G401.6 (cell line): Measurements from ENCODE around the gene GOLGA6C.
"Not testable (repeated sequence)": the region's sequence is repeated elsewhere in the genome, so short reads cannot be mapped to it uniquely, and the experiment has no call there.

Experiments
- FAIRE-seq: peaks from 2 replicates; lab custom pipeline; 2012; peaks lifted over from hg19 to GRCh38; lab: Jason Lieb, UNC

GOLGA6C gene

DNA sequence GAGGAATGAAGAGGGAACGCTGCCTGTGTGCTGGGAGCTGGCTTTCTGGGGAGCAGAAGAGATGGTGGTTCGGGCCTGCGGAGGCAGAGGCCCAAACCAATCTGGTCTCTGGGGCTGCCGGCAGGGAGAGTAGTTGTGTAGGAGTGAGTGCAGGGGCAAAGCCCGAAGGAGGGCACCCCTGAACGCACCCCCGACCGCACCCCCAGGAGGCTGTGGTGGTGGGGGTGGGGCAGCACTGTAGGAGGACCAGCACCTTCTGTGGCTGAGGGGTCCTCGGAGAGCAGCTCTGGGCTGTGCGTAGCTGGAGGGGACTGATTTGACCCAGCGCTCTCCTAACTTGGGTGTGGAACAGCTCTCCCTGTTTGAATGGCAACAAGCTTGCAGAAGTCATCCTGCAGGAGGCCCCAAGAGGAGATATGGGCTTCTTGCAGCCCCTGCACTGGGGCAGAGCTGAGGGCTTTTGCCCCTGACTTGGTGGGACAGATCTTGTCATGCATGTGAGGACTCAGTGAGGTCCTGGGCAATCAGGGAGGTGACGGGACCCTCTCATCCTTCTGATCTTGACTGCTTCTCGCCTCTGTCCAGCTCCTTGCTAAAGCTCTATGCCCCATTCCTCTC lies 30.4 kb upstream of the GOLGA6C start:
- FAIRE-seq, result no peak

DNA sequence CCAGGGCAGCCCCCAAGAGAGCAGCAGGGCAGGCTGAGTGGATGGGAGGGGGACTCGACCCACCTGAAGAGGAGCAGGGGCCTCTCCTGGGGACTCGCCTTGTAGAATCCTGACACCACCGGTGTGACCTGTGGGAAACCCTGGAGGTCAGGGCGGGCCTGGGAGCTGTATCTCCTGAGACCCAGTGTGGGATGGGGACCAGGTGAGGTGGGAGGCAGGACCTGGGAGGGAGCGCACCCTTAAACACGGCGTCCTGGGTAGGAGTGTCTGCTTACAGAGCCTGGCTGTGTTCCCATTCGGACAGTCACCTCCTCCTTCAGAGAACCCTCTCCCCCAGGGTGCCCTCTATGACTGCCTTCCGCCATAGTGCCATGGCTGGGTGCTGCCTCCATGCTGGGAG lies 29.3 kb upstream of the GOLGA6C start:
- FAIRE-seq, result no peak

DNA sequence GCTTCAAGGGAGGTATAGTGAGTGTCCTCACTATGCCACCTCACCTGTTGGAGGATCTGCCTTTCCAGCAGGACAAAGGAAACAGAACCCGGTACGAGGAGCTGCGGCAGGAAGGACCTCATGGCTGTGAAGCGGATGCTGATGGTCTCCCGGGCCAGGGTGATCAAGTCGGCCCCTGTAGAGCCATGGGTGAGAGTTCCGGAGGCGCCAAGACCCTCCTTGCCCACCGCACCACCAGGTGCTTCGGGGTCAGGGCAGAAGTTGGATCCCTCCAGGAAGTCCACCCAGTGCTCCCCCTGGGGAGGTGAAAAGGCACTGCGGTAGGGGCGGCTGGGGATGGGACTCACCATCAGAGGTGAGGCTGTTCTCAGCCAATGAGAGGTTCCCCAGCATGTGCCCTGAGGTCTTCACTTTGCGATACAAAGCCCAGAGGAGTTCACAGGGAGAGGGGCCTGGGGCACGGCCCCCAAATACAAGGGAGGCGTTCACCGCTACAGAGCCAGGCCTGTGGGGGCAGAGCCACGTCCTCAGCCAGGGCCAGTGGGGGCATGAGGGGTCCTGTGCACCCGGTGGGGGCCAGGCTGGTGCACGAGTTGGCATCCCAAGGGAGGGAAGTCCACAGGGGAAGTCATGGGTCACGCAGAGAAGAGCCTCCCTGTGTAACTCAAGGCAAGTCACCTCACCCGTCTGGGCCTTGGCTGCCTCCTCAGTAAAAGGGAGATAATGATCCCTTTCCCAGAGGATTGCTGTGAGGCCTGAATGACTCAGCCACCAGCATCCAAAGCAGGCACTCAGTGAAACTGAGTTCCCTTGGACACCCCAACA lies 28.7 kb upstream of the GOLGA6C start:
- no peak for FAIRE-seq

DNA sequence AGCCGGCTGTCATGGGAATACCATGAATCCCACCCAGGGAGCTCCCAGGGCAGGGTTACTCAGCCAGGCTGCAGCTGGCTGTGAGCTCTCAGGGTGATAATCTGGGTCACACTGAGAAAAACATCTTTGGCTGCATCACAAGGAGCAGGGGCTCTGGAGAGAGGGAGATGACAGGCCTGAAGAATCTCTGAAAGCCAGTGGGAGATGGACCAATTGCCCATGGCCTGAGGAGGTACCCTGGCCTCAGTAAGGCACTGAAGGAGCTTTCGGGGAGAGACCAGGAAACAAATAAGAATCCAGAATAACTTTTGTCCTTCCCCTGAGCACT lies 28.2 kb upstream of the GOLGA6C start:
- no peak for FAIRE-seq

DNA sequence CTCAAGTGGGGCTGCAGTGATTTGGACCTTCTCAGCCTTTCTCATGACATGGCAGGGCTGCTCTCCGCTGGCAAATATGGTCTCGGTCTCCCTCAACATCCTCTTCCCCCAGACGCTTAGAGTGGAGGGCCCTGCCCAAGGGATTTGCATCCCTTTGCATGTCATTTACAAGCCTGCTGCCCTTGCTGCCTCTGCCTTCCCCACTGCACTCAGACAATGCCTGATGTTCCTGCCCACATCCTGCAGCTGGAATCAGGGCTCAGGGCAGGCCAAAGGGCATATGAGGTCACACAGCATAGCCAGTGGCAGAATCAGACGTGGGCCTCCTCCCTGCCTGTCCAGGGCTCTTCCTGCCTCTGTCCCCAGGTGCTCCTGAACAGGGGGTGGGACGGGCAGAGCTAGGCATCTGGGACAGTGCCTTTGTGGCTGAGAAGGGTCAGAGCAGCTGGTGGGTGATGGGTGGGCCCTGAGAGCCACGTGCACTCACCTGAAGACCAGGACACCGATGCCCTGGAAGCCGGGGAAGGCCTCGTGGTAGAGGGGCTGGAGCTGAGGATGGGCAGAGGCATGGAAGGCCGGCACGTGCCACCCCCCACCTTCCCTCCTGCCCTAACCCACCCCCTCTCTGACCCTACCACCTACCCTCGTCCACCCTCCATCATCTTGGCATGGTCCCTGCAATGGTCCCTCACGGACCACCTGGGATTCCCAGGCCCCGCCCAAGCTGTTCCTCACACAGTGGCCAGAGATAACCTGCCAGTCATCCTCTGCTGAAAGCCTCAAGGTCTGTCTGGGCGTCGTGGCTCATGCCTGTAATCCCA lies 27.4 kb upstream of the GOLGA6C start:
- no peak for FAIRE-seq

DNA sequence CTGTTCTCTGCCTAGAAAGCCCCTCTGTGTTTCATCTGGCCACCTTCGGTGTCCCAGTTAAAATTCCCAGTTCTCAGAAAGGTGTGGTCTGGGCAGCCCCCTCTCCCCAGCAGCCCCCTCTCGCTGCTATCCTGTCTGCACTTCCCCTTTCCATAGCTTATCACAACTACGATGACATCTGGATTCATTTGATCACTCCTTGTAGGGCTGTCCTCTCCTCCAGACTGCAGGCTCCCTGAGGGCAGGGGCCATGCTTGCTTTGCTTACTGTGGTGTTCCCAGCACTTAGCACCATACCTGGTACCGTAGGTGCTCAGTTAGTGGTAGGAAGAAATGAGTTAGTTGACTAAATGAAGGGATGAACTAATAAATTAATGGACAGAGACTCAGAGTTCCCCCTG lies 26.3 kb upstream of the GOLGA6C start:
- FAIRE-seq, result no peak

DNA sequence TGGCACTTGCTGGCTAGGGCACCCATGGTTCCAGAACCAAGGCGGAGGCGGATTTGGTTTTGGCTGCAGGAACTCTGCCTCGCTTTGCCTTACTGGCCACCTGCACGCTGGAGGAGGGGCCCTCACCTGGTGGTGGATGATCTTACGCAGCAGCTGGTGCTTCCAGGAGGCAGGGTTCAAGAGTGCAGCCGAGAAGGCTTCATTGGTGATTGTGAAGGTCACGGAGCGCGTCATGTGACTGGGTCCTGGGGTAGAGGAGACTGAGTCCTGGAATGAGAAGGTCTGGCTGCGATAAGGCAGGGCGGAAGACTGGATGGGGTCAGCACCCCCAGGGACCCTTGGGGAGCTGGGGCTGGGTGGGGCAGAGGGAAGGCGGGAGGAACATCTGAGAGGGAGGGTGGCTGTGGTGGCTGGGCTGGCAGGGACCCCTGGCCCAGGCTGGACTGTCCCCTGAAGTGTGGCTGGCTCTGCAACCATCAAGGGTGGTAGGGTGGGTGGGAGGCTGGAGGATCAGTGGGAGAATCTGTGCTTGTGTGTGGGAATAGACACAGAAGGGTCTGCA lies 25.8 kb upstream of the GOLGA6C start:
- FAIRE-seq, result no peak

DNA sequence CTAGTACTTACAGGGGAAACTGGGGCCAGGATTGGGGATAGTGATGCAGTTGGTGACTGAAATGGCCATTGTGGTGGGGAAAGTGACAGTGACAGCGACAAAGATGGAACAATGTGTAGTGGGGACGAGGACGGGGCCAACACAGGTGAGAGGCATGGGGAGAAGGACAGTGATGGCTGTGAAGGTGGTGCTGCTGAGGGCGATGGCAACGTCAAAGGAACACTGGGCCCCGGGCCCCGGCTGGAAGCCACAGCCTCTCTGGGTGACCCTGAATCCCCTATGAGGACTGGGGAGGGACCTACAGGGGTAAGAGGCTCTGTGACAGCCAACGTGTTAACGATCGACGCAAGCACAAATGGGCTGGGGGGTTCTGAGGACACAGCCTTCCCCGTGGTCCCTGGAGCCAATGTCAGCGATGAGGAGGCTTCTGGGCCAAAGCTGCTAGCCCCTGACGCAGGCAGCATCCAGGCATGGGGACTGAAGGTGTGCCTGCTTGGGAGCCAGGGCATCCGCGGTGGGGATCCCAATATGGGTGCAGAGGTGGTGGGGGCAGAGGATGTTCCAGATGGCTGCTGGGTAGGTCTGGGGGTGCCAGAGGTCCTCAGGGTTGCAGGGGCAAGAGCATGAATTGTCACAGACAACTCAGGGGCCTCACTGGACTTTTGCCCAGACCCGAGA lies 25.2 kb upstream of the GOLGA6C start:
- FAIRE-seq, result no peak

DNA sequence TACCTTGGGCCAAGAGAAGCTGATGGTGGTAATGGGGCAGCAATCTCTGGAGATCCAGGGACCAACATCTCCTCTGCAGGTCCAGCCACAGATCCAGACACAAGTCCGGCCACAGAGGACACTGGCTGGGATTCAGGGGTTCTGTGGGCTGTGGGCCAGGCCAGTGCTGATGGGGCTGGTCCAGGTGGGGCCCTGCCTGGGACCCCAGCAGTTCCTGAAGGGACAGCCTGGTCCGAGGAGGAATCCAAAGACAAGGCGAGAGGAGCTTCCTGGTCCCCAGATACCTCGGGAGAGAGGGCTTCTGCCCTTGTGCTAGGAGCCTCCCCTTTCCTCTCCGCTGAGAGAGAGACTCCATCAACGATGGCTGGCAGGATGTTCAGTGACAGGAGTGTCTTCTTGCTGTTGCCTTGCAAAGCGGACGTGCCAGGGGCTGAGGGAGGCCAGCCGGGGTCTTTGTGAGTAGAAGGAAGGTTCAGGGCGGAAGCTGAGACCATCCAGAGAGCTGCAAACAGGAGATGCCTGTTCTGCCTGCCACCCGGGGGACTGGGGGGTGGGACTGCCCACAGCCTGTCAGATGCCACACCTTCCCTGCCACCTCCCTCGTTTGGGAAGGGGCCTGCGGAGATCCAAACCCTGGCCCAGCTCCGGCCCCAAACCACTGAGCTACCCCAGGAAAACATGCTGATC lies 24.5 kb upstream of the GOLGA6C start:
- no peak for FAIRE-seq

DNA sequence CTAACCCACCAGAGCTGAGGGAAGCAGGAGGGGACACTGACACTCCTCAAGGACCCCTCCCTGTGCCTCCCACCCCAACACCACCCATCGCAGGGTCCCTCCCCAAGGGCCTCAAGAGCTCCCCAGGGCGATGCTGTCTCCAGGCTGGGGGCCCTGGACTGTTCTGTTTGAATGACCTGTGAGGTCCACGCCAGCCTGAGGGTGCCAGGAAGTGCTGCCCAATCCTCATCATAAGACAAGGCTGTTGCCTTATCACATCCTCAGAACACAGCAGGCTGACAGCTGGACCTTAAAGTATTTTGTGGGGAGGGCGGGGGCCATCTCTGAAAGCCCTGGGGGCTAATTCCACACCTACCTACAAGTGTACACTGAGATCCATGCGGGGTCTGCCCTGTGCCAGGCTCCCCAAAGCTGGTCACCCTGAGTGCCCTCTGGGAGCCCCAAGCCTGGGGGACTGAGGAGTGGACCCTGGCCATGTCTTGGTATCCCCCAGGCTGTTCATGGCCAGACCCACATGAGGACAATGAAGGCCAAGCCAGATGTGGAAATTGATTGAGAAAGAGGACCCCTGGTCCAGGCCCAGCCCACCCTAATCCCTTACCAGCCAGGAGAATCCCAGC lies 23.8 kb upstream of the GOLGA6C start:
- no peak for FAIRE-seq

DNA sequence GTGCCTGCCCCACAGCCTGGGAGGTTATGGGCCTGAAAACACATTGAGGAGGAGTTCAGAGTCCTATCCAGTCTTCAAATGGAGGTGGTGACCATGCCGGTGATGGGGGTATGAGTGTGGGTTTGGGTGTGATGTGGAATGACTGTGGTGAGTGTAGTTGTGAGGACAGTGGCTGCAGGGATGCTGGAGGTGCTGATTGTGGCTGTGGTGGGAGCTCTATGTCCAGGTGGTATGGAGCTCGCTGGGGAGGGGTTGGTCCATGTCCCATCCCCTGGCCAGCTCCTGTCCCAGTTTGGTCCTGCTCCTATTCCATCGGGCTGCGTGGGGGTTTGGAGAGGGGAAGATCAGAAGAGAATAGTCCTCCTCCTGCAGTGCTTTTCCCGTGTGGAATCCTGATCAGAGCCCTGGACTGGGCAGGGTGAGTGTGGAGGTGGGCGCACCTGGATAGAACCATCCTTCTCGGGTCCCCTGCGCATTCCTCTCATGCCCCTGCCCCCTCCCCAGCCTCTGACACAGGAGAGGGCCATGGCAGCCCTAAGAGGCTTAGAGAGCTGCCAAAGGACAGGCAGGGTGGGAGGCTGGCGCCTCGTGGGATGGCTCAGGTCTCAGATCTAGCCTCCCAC lies 23.0 kb upstream of the GOLGA6C start:
- no peak for FAIRE-seq

DNA sequence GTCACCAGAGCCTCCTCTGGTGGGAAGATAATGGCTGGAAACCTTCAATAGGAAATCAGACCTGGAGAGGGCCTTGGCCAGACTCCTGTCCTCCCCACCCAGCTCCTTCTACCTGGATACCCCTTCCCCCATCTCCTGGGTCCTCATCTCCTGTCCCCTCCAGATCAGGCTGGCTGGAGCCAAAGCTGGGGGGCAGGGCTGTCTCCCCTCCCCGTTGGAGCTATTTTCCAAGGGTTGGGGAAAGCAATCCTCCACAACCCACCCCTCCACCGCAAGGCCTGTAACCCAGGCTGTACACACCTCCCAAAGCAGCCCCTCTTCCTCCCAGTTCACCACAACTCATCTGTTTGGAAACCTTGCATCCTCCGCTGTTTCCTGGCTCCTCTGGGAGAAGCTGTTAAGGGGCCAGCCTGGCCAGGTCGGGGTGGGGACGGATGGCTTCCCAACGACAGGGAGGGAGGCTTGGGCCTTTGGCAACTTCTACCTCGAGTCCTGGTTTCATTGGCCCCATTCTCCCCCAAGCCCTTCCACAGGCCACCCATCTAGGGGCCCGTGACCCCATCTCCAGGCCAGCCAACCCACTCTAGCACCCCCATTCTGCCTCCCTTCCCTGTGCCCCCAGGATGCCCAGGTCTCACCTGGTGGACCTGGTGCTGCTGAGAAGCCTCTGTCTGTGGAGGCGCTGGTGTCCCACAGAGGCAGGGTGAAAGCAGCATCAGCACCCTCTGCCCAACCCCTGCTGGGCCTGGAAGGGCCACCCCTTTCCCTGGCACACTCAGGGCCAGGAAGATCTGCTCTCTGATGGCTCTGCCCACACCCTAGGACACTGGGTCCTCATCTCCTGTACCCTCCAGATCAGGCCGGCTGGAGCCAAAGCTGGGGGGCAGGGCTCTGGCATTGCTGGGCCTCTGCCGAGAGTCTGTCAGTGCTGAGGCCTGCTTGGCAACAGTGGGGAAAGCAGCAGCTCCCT lies 22.1 kb upstream of the GOLGA6C start:
- FAIRE-seq, result no peak

DNA sequence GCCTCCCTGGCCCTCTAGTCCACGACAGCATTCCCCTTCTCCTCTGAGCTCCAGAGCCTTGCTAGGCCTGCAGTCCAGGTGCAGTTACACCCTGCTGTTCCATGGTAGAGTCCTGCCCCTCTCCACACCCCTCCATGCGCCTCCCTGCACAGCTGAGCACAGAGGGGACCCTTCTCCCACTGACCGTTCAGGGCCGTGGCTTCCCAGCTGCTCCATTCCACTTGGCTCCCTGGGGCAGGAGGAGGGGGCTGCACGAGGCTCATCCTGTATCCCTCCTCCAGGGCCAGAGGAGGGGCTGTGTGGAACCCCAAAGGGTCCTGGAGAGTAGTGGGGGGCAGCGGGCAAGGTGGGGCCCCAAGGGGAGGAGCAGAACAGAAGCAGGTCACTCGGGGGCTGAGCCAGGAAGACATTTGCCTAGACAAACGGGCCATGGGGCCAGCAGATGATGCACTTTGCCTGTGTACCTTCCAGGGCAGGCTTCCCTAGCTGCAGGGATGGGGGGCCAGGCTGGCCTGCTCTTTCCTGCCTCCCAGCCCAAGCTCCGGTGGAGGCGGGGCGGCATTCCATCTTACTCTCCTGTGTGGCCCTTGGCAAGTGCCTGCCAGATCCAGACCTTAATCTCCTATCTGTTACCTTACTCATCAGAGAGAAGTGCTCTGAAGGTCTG lies 20.7 kb upstream of the GOLGA6C start:
- no peak for FAIRE-seq

DNA sequence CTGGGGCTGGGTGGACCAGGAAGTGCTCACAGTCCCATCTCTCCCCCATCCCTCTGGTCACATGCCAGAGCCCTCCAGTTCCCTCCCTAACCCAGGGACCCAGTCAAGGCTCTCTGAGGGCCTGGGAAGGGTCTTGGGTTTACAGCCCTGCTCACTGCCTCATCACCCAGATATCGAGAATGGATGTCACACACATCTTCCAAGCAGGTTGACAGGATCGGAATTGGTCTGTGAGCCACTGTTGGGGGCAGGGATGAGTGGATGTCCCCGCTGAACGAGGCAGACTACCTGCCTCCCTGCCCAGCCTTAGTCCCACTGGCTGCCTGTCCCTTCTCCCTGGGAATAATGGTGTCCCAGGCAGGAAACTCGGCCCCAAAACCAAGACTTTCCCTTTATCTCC lies 20.0 kb upstream of the GOLGA6C start:
- no peak for FAIRE-seq

DNA sequence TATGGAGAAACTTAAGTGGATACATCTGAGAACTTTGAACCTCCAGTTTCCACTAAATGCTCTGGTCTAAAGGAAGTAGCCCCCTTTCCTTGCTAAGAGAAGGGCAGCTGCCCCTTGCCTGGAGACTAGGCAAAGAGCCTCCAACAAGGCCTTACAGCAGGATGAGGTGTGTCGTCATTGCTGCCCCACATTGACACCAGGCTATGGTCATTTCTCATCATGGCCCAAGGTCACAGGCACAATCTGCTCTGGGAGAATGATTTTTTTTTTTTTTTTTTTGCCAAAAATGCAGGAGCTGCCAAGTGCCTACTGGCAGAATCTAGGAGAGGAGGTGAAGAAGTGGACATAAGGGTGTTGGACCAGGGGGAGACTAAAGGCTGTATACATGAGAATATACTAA lies 12.4 kb upstream of the GOLGA6C start:
- FAIRE-seq, result not testable (repeated sequence)

DNA sequence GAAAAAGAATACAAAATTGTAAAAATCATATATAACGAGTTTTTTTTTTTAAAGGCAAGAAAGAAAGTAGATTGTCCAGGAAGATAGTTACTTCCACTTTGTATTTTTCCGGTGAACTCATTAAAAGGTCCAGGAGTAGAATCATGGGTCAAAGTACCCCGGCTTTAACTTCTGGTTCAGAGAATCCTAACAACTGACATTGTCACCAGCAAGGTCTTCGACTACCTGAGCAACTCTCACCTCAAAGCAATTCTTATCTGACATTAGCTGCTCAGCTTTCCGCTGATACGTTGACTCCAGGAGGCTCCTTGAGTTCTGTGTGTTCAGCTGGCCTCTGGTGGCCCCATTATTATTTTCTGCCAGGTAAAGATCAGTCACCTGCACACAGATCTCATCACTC lies 9.1 kb upstream of the GOLGA6C start:
- FAIRE-seq, result not testable (repeated sequence)

DNA sequence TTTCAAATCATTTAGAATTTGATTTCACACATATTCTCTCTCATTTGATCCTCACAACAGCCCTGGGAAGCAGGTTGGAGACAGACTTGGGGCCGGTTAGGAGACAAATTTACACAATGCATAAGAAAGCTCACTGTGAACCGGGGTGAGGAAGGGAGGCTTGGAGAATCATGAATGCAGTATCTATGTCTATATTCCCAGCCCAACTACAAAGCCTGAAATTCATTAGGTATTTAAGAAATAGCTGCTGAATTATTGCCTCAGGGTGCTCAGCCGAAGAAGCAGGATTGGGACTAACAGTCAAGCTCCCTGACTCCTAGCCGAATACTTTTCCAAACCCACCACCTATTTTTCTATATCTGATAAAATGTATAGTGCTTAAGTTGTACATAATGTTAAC lies 8.4 kb upstream of the GOLGA6C start:
- FAIRE-seq, result no peak

DNA sequence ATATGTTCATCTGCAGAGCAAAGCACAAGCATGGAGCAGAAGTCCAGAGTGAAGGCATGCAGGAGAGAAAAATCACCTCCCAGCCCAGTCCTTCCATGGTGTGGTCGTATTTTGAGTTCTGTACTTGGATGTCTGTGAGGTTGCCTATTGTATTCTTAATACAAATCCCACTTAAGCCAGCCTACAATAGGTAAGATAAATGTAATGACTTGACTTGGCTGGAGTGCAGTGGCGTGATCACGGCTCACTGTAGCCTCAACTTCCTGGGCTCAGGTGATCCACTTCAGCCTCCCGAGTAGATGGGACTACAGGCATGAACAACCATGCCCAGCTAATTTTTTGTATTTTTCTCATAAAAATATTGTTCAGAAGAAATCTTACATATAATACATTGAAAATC lies 6.8 kb upstream of the GOLGA6C start:
- not testable (repeated sequence) for FAIRE-seq

DNA sequence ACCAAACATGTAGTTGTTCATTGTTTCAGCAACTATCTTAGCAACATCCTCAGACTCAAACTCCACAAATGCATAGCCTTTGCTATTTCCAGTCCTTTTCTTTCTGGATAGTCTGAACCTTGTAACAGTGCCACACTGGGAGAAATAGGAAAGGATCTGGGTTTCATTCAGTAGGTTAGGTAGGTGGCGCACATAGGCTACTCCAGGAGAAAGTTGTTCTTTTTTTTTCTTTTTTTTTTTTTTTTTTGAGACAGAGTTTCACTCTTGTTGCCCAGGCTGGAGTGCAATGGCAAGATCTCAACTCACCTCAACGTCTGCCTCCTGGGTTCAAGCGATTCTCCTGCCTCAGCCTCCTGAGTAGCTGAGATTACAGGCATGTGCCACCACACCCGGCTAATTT lies 5.8 kb upstream of the GOLGA6C start:
- not testable (repeated sequence) for FAIRE-seq
